ENCODE data around the gene GUCA2A. TPM values are rescaled to one million over a fixed set of nuclear protein-coding genes. Genes with fewer than 3 reads are reported as not detected.

GUCA2A gene
- polyA plus RNA-seq, 1 of the 3 experiments (the other 2 are of a cell fraction): not detected

DNA sequence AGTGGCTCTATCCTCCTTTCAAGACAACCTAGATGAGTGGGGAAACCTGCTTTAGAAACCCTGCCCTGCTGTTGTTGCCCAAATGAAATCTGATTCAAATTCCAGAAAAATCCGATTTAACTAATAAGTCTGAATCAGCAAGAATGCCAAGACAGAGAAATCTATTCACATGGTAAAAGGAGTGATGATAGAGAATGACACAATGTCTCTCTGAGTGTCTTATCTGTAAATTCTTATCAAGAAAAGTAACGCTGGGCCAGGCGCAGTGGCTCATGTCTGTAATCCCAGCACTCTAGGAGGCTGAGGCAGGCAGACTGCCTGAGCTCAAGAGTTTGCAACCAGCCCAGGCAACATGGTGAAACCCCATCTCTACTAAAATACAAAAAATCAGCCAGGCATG is 13.7 kb upstream of the GUCA2A start:
- no peak overlapping the region for H3K9ac ChIP-seq
- 0 out of 2 replicates have a peak overlapping the region, but pooled peaks have one; percentile 18 for H3K4me2 ChIP-seq
- ChIA-PET POLR2A (no interaction called here), CTCF (interaction anchor here (0.8 to 1.8 kb wide), 5 partner anchors 9 to 31 kb away, joined by 3 to 5 read pairs (median 4); no protein-coding TSS in a partner anchor)
- peaks cover 28 to 48% of the 10 kb centered on the region in 2 experiments; a peak in 3 of 4 replicates for H3K4me1 ChIP-seq (ENCODE audit: control insufficient read depth in 1 of 2, insufficient read depth in 2 of 2, low read depth in 1 of 2, low read length in 1 of 2)
- TF ChIP-seq EP300 (IDR thresholded peaks at IDR 0.05; ENCODE audit: borderline replicate concordance in 1 of 2, low read depth in 1 of 2, low read length in 1 of 2): no peak
- TF ChIP-seq, protein P1, sequence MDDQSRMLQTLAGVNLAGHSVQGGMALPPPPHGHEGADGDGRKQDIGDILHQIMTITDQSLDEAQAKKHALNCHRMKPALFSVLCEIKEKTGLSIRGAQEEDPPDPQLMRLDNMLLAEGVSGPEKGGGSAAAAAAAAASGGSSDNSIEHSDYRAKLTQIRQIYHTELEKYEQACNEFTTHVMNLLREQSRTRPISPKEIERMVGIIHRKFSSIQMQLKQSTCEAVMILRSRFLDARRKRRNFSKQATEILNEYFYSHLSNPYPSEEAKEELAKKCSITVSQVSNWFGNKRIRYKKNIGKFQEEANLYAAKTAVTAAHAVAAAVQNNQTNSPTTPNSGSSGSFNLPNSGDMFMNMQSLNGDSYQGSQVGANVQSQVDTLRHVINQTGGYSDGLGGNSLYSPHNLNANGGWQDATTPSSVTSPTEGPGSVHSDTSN (IDR thresholded peaks at IDR 0.05): peak; percentile 33; the same call in 1 of the 2 replicates
- no peak for TF ChIP-seq POLR2AphosphoS5 (IDR thresholded peaks at IDR 0.05; ENCODE audit: low read depth, low read length)
- TF ChIP-seq, protein P2, sequence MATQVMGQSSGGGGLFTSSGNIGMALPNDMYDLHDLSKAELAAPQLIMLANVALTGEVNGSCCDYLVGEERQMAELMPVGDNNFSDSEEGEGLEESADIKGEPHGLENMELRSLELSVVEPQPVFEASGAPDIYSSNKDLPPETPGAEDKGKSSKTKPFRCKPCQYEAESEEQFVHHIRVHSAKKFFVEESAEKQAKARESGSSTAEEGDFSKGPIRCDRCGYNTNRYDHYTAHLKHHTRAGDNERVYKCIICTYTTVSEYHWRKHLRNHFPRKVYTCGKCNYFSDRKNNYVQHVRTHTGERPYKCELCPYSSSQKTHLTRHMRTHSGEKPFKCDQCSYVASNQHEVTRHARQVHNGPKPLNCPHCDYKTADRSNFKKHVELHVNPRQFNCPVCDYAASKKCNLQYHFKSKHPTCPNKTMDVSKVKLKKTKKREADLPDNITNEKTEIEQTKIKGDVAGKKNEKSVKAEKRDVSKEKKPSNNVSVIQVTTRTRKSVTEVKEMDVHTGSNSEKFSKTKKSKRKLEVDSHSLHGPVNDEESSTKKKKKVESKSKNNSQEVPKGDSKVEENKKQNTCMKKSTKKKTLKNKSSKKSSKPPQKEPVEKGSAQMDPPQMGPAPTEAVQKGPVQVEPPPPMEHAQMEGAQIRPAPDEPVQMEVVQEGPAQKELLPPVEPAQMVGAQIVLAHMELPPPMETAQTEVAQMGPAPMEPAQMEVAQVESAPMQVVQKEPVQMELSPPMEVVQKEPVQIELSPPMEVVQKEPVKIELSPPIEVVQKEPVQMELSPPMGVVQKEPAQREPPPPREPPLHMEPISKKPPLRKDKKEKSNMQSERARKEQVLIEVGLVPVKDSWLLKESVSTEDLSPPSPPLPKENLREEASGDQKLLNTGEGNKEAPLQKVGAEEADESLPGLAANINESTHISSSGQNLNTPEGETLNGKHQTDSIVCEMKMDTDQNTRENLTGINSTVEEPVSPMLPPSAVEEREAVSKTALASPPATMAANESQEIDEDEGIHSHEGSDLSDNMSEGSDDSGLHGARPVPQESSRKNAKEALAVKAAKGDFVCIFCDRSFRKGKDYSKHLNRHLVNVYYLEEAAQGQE (IDR thresholded peaks at IDR 0.05; ENCODE audit: low read depth, low read length): no peak
- peak; percentile 42; the same call in 1 of the 2 replicates for TF ChIP-seq GATA2 (CRISPR knock-in tag; IDR thresholded peaks at IDR 0.05)
- TF ChIP-seq, protein P3, sequence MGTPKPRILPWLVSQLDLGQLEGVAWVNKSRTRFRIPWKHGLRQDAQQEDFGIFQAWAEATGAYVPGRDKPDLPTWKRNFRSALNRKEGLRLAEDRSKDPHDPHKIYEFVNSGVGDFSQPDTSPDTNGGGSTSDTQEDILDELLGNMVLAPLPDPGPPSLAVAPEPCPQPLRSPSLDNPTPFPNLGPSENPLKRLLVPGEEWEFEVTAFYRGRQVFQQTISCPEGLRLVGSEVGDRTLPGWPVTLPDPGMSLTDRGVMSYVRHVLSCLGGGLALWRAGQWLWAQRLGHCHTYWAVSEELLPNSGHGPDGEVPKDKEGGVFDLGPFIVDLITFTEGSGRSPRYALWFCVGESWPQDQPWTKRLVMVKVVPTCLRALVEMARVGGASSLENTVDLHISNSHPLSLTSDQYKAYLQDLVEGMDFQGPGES (IDR thresholded peaks at IDR 0.05; ENCODE audit: low read depth, low read length): no peak
- no peak for TF ChIP-seq TCF12 (IDR thresholded peaks at IDR 0.05)
- H3F3A ChIP-seq (replicated peaks; ENCODE audit: insufficient read depth): peaks cover 27% of the 10 kb centered on the region
- no peaks in the 10 kb centered on the region for H3K9me3 ChIP-seq
- H4K20me1 ChIP-seq (ENCODE audit: insufficient read depth): peaks cover 15% of the 10 kb centered on the region
- peaks cover 7 to 9% of the 10 kb centered on the region in 2 experiments for H3K36me3 ChIP-seq (replicated peaks in 1 of 2; ENCODE audit: control insufficient read depth in 1 of 2, insufficient read depth in 2 of 2, low read length in 1 of 2)
- H3K27ac ChIP-seq (ENCODE audit: low read depth in 2 of 2, low read length in 1 of 2): peak overlapping the region; percentile 56 to 90; a peak in 3 of 4 replicates
- no peak for DNase-seq
- H3K9me2 ChIP-seq: no peaks in the 10 kb centered on the region
- H2AFZ ChIP-seq (ENCODE audit: low read depth): no peak overlapping the region
- 41% methylated on average over 3 of the region's 3 CpGs for WGBS (ENCODE audit: low lambda C conversion rate)
- H3K79me2 ChIP-seq (ENCODE audit: insufficient read depth): no peaks in the 10 kb centered on the region
- no peak overlapping the region for H3K4me3 ChIP-seq (ENCODE audit: low read depth in 2 of 2, low read length in 1 of 2)
- no peaks in the 10 kb centered on the region for H3K27me3 ChIP-seq (ENCODE audit: insufficient read depth)

DNA sequence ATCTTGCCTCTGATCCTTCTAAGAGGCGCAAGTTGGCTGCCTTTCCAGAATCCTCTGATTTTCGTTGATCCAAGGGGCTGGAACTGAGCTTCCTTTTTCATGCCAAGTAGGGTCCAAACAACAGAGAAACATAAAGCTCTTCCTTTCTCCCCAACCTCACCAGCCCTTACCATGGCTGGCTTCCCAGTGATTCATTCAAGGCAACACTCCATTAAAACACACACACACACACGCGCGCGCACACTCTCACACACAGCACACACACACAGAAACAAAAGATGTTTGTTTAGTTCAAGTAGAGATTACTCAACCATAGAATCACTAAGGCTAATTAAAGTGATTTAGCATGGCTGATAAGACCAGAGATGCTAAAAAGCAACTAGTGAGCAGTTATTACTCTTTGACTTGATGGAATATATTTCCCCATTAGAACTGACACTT is 13.0 kb upstream of the GUCA2A start:
- 74% methylated on average over 6 of the region's 6 CpGs for WGBS (ENCODE audit: low lambda C conversion rate)
- Histone ChIP-seq H3K9ac (no peak overlapping the region), H3K27me3 (ENCODE audit: insufficient read depth) (no peaks in the 10 kb centered on the region), H3K9me3 (no peaks in the 10 kb centered on the region), H2AFZ (ENCODE audit: low read depth) (no peak overlapping the region), H3K4me3 (ENCODE audit: low read depth in 2 of 2, low read length in 1 of 2) (no peak overlapping the region), H3F3A (replicated peaks; ENCODE audit: insufficient read depth) (peaks cover 27% of the 10 kb centered on the region), H4K20me1 (ENCODE audit: insufficient read depth) (peaks cover 15% of the 10 kb centered on the region), H3K9me2 (no peaks in the 10 kb centered on the region), H3K4me1 (ENCODE audit: control insufficient read depth in 1 of 2, insufficient read depth in 2 of 2, low read depth in 1 of 2, low read length in 1 of 2) (peaks cover 28 to 55% of the 10 kb centered on the region in 2 experiments; a peak in 3 of 4 replicates), H3K79me2 (ENCODE audit: insufficient read depth) (no peaks in the 10 kb centered on the region), H3K27ac (ENCODE audit: low read depth in 2 of 2, low read length in 1 of 2) (peak overlapping the region; percentile 56), H3K4me2 (peak overlapping the region; percentile 51; the same call in 1 of the 2 replicates), H3K36me3 (replicated peaks in 1 of 2; ENCODE audit: control insufficient read depth in 1 of 2, insufficient read depth in 2 of 2, low read length in 1 of 2) (peaks cover 3 to 9% of the 10 kb centered on the region in 2 experiments)
- CTCF ChIA-PET: interaction anchor here (0.7 to 1.2 kb wide), 8 partner anchors 9 to 364 kb away, joined by 3 to 4 read pairs (median 3); no protein-coding TSS in a partner anchor
- POLR2A ChIA-PET: no interaction called here
- no peak for DNase-seq
- TF ChIP-seq TAF1 (IDR thresholded peaks at IDR 0.05; ENCODE audit: borderline replicate concordance, low read depth, low read length) (no peak), RAD21 (IDR thresholded peaks at IDR 0.05; ENCODE audit: low read length) (no peak), TCF12 (IDR thresholded peaks at IDR 0.05) (peak; percentile 73), TEAD4 (IDR thresholded peaks at IDR 0.05; ENCODE audit: borderline replicate concordance, insufficient read depth) (peak; percentile 29; the same call in 1 of the 2 replicates), NFIC (IDR thresholded peaks at IDR 0.05; ENCODE audit: borderline replicate concordance) (peak; percentile 81), EP300 (IDR thresholded peaks at IDR 0.05; ENCODE audit: borderline replicate concordance in 1 of 2, low read depth in 1 of 2, low read length in 1 of 2) (0 out of 4 replicates have a peak, but pooled peaks of 1 of the 2 experiments have one; percentile 20), FOXM1 (IDR thresholded peaks at IDR 0.05; ENCODE audit: low read depth) (no peak), YY1 (IDR thresholded peaks at IDR 0.05; ENCODE audit: low read depth) (peak; percentile 47; the same call in 1 of the 2 replicates)
- TF ChIP-seq, protein P1 (IDR thresholded peaks at IDR 0.05): peak; percentile 26; the same call in 1 of the 2 replicates
- TF ChIP-seq, protein P4, sequence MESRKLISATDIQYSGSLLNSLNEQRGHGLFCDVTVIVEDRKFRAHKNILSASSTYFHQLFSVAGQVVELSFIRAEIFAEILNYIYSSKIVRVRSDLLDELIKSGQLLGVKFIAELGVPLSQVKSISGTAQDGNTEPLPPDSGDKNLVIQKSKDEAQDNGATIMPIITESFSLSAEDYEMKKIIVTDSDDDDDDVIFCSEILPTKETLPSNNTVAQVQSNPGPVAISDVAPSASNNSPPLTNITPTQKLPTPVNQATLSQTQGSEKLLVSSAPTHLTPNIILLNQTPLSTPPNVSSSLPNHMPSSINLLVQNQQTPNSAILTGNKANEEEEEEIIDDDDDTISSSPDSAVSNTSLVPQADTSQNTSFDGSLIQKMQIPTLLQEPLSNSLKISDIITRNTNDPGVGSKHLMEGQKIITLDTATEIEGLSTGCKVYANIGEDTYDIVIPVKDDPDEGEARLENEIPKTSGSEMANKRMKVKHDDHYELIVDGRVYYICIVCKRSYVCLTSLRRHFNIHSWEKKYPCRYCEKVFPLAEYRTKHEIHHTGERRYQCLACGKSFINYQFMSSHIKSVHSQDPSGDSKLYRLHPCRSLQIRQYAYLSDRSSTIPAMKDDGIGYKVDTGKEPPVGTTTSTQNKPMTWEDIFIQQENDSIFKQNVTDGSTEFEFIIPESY (IDR thresholded peaks at IDR 0.05; ENCODE audit: borderline replicate concordance, low read depth): 0 out of 2 replicates have a peak, but pooled peaks have one; percentile 55
- TF ChIP-seq, protein P3 (IDR thresholded peaks at IDR 0.05; ENCODE audit: low read depth, low read length): no peak
